Measurements from ENCODE around the gene DNAH6. TPM values are rescaled to one million over a fixed set of nuclear protein-coding genes. Genes with fewer than 3 reads are reported as not detected.
A peak's percentile ranks its signal among the peaks of the same experiment; 100 is the strongest.

The DNAH6 gene
- total RNA-seq, 1 experiment from 2014 or later = 0.26 TPM

GRCh38 chr2:84492571-84492970, 23.7 kb upstream of the DNAH6 start:
- no peak overlapping the region for H3K4me3 Mint-ChIP-seq
- TF ChIP-seq CTCF (conservative IDR thresholded peaks at IDR 0.05) = peak; percentile 38; the same call in 2 of the 3 replicates
- H3K27ac ChIP-seq (ENCODE audit: insufficient read length, low read depth, low read length) = no peak overlapping the region
- no peaks in the 10 kb centered on the region for H3K79me2 ChIP-seq (ENCODE audit: insufficient read depth, low read length)
- no peak overlapping the region for H3K27ac Mint-ChIP-seq
- H2BK5ac ChIP-seq (ENCODE audit: insufficient read length, low read length) = no peak overlapping the region
- no peak for DNase-seq
- no peaks in the 10 kb centered on the region for H3K9me3 ChIP-seq (ENCODE audit: control insufficient read depth, low read depth, low read length)
- peaks cover 0 to 3% (median 0%) of the 10 kb centered on the region in 3 experiments; a peak in 1 of 7 replicates for H3K36me3 Mint-ChIP-seq (ENCODE audit: insufficient read depth in 1 of 3, low read depth in 3 of 3)
- no peak overlapping the region for H3T11ph ChIP-seq (ENCODE audit: low read length)
- H3K23me2 ChIP-seq (ENCODE audit: insufficient read length, low read depth, low read length, poor library complexity, severe bottlenecking) = no peaks in the 10 kb centered on the region
- no peak overlapping the region for H2AFZ ChIP-seq (ENCODE audit: low read length)
- no peaks in the 10 kb centered on the region for H3K79me1 ChIP-seq (ENCODE audit: insufficient read depth, low read depth, low read length, poor library complexity, severe bottlenecking)
- no peak overlapping the region for H3K14ac ChIP-seq (ENCODE audit: insufficient read depth, low read length)
- no peaks in the 10 kb centered on the region for H3K4me1 ChIP-seq (ENCODE audit: insufficient read depth, low read length)
- H3K27me3 ChIP-seq (ENCODE audit: insufficient read depth, low read length) = no peaks in the 10 kb centered on the region
- H2BK20ac ChIP-seq (ENCODE audit: low read depth, low read length, poor library complexity, severe bottlenecking) = no peak overlapping the region
- H4K91ac ChIP-seq (ENCODE audit: insufficient read length, low read depth, low read length) = no peak overlapping the region
- H3K23ac ChIP-seq (ENCODE audit: insufficient read length, low read depth, low read length) = no peak overlapping the region
- no peak overlapping the region for H4K5ac ChIP-seq (ENCODE audit: insufficient read length, low read depth, low read length)
- no peaks in the 10 kb centered on the region for H3K9me3 Mint-ChIP-seq
- H3K4ac ChIP-seq (ENCODE audit: low read depth, low read length) = no peak overlapping the region
- no peak overlapping the region for H2BK15ac ChIP-seq (ENCODE audit: low read depth, low read length)
- no peaks in the 10 kb centered on the region for H4K20me1 ChIP-seq (ENCODE audit: control insufficient read depth, insufficient read depth, insufficient read length)
- H4K8ac ChIP-seq (replicated peaks; ENCODE audit: insufficient read length, low read depth, low read length) = no peak overlapping the region
- WGBS (ENCODE audit: extremely low coverage, insufficient read length, low lambda C conversion rate) = no CpG with 5 or more reads among the region's 1 CpG
- H3K56ac ChIP-seq (ENCODE audit: insufficient read length, low read depth, low read length) = no peak overlapping the region
- no peak overlapping the region for H3K18ac ChIP-seq (ENCODE audit: insufficient read length, low read depth, low read length)
- H3K9ac ChIP-seq (ENCODE audit: extremely low read depth, insufficient read length, low read length) = no peak overlapping the region
- H2BK120ac ChIP-seq (ENCODE audit: low read depth, low read length, poor library complexity, severe bottlenecking) = no peak overlapping the region
- peaks cover 4% of the 10 kb centered on the region; the same call in 1 of the 2 replicates for H3K27me3 Mint-ChIP-seq (ENCODE audit: low read depth)
- H2BK12ac ChIP-seq (ENCODE audit: insufficient read length, low read depth, low read length) = no peak overlapping the region
- H3K4me1 Mint-ChIP-seq = peaks cover 3% of the 10 kb centered on the region in 2 experiments; a peak in 1 of 4 replicates
- no peak overlapping the region for H3K4me2 ChIP-seq (ENCODE audit: insufficient read depth, insufficient read length, low read length)
- no peak overlapping the region for H2AK5ac ChIP-seq (ENCODE audit: insufficient read length, low read length)
